Heart left ventricle (tissue), 13 donors: ENCODE data around the gene METRN.

ENCODE experiments used
- CTCF ChIP-seq, 12 donors: fragments of 200-600 bp; sonication (generic) in 4 of 12; IDR thresholded peaks; one replicate each; pipeline versions ENCODE4 v1.5.0 to v1.8.0; 2018 to 2022; ENCODE audit warnings: antibody characterized with exemption in 12 of 12, mild to moderate bottlenecking in 5 of 12
- POLR2A ChIP-seq, 2 donors: fragments of 450-650 bp; IDR thresholded peaks; one replicate each; pipeline ENCODE4 v1.6.1; 2017; ENCODE audit warnings: antibody characterized with exemption in 2 of 2, mild to moderate bottlenecking in 2 of 2, moderate library complexity in 2 of 2
- donor health status: ischemic (EF 13 %, LVEDD 7.1; RV severe dilation, severe dysfunction).
- donor health status: DM: no; HTN: yes; CAD: no.
- donor health status: DM: no; HTN: no; CAD: no.
- donor health status: ischemic (EF 25% LVEDD 6.9; RV normal size, moderate dysfunction).
- donor health status: ischemic (EF 25% LVEDD 5.7; RV mildly dilated, moderate dysfunction).
- donor health status: ischemic (EF 35%, LVEDD 5.7; RV mildly dilated, moderate dysfunction).
- donor health status: nonischemic (EF 11% LVEDD 7.7; RV severe dilation, severe dysfunction).
- donor health status: DM: yes; HTN: yes; CAD: no.
- donor health status: PGD.
- donor health status: ischemic (EF 29% LVEDD 5.4; RV normal size, mild dysfunction).
- donor health status: nonischemic (EF 23%, LVEDD 6.1; RV moderate dilation, normal function).

- no peak for TF ChIP-seq CTCF (IDR thresholded peaks at IDR 0.05)
- no peak for TF ChIP-seq POLR2A (IDR thresholded peaks at IDR 0.05)
Observed at GRCh38 chr16:706189-707061, 8.5 kb upstream of the METRN start.
